Lower leg skin (tissue), 3 donors: ENCODE measurements around the gene GPN3.

Source experiments
- CTCF ChIP-seq, 3 donors: fragments of 450-650 bp; IDR thresholded peaks; one replicate each; pipeline ENCODE4 v1.5.1; 2016; ENCODE audit warnings: antibody characterized with exemption in 3 of 3, mild to moderate bottlenecking in 3 of 3, moderate library complexity in 2 of 3
- POLR2A ChIP-seq, 2 donors: fragments of 450-650 bp; IDR thresholded peaks; one replicate each; pipeline ENCODE4 v1.6.1; 2016 to 2017; ENCODE audit warnings: antibody characterized with exemption in 2 of 2, mild to moderate bottlenecking in 1 of 2, moderate library complexity in 1 of 2

DNA sequence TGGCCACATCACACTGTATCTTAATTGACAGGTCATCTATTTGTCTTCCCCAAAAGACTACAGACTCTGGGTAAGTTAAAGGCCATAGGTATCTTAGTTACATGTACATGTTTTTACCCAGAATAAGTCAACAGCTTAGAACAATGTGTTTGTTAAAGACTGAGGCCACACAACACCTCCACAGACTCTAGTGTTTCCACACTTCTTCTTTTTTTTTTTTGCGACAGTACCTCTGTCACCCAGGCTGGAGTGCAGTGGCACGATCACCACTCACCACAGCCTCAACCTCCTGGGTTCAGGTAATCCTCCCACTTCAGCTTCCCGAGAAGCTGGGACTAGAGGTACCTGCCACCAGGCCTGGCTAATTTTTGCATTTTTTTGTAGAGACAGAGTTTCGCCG lies 1.3 kb downstream of the GPN3 start:
- TF ChIP-seq POLR2A (IDR thresholded peaks at IDR 0.05) (no peak), CTCF (IDR thresholded peaks at IDR 0.05) (no peak)
